WI38 (cell line): Measurements from ENCODE around the gene FOXO3.

Experiments used
- H3K4me3 ChIP-seq: 2 replicates; pipeline ENCODE4 v1.5.1; 2011; ENCODE audit warnings: low read depth, mild to moderate bottlenecking, control low read depth, low read length
- CTCF ChIP-seq: IDR thresholded peaks from 2 replicates; pipeline ENCODE4 v1.5.1; 2012; ENCODE audit warnings: low read depth, mild to moderate bottlenecking, control low read depth, low read length

Gene FOXO3

GRCh38 chr6:108604156-108604555 is 43.4 kb downstream of the FOXO3 start:
- TF ChIP-seq CTCF: no peak
- no peak overlapping the region for H3K4me3 ChIP-seq

GRCh38 chr6:108606250-108606690 is 45.6 kb downstream of the FOXO3 start:
- no peak for TF ChIP-seq CTCF
- H3K4me3 ChIP-seq: no peak overlapping the region

GRCh38 chr6:108608453-108609275 is 47.9 kb downstream of the FOXO3 start:
- no peak for TF ChIP-seq CTCF
- H3K4me3 ChIP-seq: no peak overlapping the region

GRCh38 chr6:108609276-108609769 is 48.6 kb downstream of the FOXO3 start:
- no peak for TF ChIP-seq CTCF
- H3K4me3 ChIP-seq: no peak overlapping the region

- no peak overlapping the region for H3K4me3 ChIP-seq
- no peak for TF ChIP-seq CTCF
Observed at GRCh38 chr6:108610270-108610839, 49.6 kb downstream of the FOXO3 start.

GRCh38 chr6:108610957-108611586 is 50.4 kb downstream of the FOXO3 start:
- no peak overlapping the region for H3K4me3 ChIP-seq
- TF ChIP-seq CTCF: no peak

GRCh38 chr6:108612852-108613251 is 52.1 kb downstream of the FOXO3 start:
- H3K4me3 ChIP-seq: no peak overlapping the region
- TF ChIP-seq CTCF: no peak
